WERI-Rb-1 (cell line): ENCODE data around the gene SAC3D1.

Experiments
- DNase-seq: peaks from one replicate; pipeline ENCODE4 v3.0.0-alpha.2; 2020
- H3K27ac ChIP-seq: fragments of 250-450 bp; sonication (Bioruptor Pico); 2 replicates; pipeline ENCODE4 v1.5.1; 2020; ENCODE audit warnings: mild to moderate bottlenecking, moderate library complexity
- H3K27me3 ChIP-seq: fragments of 250-450 bp; sonication (Bioruptor Pico); 2 replicates; pipeline ENCODE4 v1.5.1; 2021; ENCODE audit warnings: mild to moderate bottlenecking, low read depth, moderate library complexity; ENCODE audit not compliant: insufficient read depth, severe bottlenecking
- H3K36me3 ChIP-seq: fragments of 250-450 bp; sonication (Bioruptor Pico); 2 replicates; pipeline ENCODE4 v1.5.1; 2020; ENCODE audit warnings: mild to moderate bottlenecking, moderate library complexity
- H3K4me3 ChIP-seq: 2 replicates; pipeline ENCODE4 v1.5.1; 2011; ENCODE audit warnings: low read depth, mild to moderate bottlenecking, control low read depth, low read length
- H3K9me3 ChIP-seq: fragments of 250-450 bp; sonication (Bioruptor Pico); 2 replicates; pipeline ENCODE4 v1.5.1; 2021; ENCODE audit warnings: mild to moderate bottlenecking, moderate library complexity; ENCODE audit not compliant: severe bottlenecking
- CTCF ChIP-seq: IDR thresholded peaks from 2 replicates; pipeline ENCODE4 v1.5.1; 2011; ENCODE audit warnings: low read depth, mild to moderate bottlenecking, control low read depth, inconsistent platforms, low read length

Gene SAC3D1

GRCh38 chr11:65008873-65009272 is 32.1 kb upstream of the SAC3D1 start:
- H3K4me3 ChIP-seq: no peak overlapping the region
- no peak for TF ChIP-seq CTCF
- no peak overlapping the region for H3K27ac ChIP-seq
- no peak for DNase-seq
- no peaks in the 10 kb centered on the region for H3K27me3 ChIP-seq
- no peaks in the 10 kb centered on the region for H3K36me3 ChIP-seq
- no peaks in the 10 kb centered on the region for H3K9me3 ChIP-seq

GRCh38 chr11:65013130-65013887 is 27.7 kb upstream of the SAC3D1 start:
- peak overlapping the region; percentile 61 for H3K4me3 ChIP-seq
- DNase-seq: peak; percentile 93
- no peaks in the 10 kb centered on the region for H3K9me3 ChIP-seq
- peak overlapping the region; percentile 94 for H3K27ac ChIP-seq
- H3K36me3 ChIP-seq: peaks cover 6% of the 10 kb centered on the region
- peak; percentile 79 for TF ChIP-seq CTCF
- no peaks in the 10 kb centered on the region for H3K27me3 ChIP-seq

DNA sequence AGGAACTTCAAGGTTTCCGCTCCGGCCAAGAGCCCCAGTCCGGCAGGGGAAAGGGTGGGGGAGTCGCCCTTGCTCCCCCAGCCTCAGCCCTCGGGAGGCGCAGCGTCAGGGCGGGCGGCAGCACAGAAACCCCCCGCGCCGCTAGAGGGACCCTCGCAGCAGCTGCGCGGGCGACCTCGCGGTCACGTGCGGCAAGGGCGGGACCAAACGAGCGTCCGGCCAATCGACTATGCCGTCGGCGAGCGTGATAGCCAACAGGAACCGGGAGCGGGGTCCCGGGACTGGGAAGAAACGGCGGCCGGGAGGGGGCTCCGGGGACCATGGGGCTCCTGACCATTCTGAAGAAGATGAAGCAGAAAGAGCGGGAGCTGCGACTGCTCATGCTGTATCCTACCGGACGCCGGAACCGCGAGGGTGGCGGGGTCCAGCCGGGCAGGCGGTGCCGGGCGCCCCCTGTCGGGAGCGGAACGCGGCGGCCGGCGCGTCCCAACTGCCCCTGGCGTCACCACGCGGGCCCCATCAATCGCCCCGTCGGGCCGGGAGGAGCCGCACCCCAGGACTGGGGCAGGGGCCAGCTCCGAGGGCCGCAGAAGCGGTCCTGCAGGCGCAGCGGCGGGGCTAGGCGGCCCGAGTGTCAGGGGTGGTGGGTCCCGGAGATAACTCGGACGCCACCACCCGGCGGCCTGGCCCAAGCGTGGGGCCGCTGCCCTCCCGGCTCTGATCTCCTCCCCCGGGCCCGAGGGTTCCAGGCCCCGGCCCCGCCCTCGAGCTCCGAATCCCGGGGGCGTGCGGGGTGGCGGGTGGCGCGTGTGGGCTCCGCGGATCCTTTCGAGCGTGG is 26.9 kb upstream of the SAC3D1 start, which contains the start of gene ARL2:
Gene ARL2 (plus strand): TSS at position 273 of the 838 bp plus-strand sequence. CDS start 48 bp downstream, at position 321.
- H3K4me3 ChIP-seq: peak within 1 kb of the TSS; percentile 61
- TF ChIP-seq CTCF: peak; percentile 71
- peak; percentile 96 for DNase-seq
- H3K36me3 ChIP-seq: peaks cover 10% of the 10 kb centered on the region
- no peaks in the 10 kb centered on the region for H3K9me3 ChIP-seq
- no peaks in the 10 kb centered on the region for H3K27me3 ChIP-seq
- peak within 1 kb of the TSS; percentile 94 for H3K27ac ChIP-seq

DNA sequence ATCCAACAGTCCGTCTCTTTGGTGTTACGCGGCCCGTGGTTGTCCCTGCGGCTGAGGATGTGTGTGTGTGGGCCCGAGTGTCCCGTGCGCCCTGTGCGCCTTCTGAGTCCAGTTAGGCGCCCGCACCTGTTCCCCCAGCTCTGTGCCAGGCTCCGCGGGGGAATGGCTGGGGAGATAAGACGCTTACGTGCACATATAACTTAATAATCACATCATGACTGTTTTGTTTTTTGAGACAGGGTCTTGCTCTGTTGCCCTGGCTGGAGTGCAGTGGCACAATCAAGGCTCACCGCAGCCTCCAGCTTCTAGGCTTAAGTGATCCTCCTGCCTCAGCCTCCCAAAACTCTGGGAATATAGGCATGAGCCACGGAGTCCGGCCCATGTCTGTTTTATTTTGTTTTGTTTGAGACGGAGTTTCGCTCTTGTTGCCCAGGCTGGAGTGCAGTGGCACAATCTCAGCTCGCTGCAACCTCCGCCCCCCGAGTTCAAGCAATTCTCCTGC is 26.2 kb upstream of the SAC3D1 start:
- Histone ChIP-seq H3K36me3 (peaks cover 13% of the 10 kb centered on the region), H3K4me3 (peak overlapping the region; percentile 61), H3K27ac (peak overlapping the region; percentile 94), H3K9me3 (no peaks in the 10 kb centered on the region), H3K27me3 (no peaks in the 10 kb centered on the region)
- no peak for DNase-seq
- no peak for TF ChIP-seq CTCF

- Histone ChIP-seq H3K27me3 (no peaks in the 10 kb centered on the region), H3K9me3 (no peaks in the 10 kb centered on the region), H3K4me3 (no peak overlapping the region), H3K36me3 (peaks cover 18% of the 10 kb centered on the region), H3K27ac (no peak overlapping the region)
- no peak for DNase-seq
- TF ChIP-seq CTCF: peak; percentile 26; the same call in 1 of the 2 replicates
Observed at GRCh38 chr11:65016705-65017104, 24.3 kb upstream of the SAC3D1 start.
